GM19468 (cell line): ENCODE data around the gene HYAL4.
A peak's percentile ranks its signal among the peaks of the same experiment; 100 is the strongest.
"Not testable (repeated sequence)": the region's sequence is repeated elsewhere in the genome, so short reads cannot be mapped to it uniquely, and the experiment has no call there.

Source experiments
- ATAC-seq: cut with Tn5 transposase; IDR thresholded peaks from one replicate; pipeline ENCODE4 v1.9.1; 2021; ENCODE audit warnings: mild to moderate bottlenecking, moderate library complexity, moderate number of reproducible peaks; ENCODE audit not compliant: unreplicated experiment; ENCODE audit errors: extremely low read depth

Gene HYAL4, protein sequence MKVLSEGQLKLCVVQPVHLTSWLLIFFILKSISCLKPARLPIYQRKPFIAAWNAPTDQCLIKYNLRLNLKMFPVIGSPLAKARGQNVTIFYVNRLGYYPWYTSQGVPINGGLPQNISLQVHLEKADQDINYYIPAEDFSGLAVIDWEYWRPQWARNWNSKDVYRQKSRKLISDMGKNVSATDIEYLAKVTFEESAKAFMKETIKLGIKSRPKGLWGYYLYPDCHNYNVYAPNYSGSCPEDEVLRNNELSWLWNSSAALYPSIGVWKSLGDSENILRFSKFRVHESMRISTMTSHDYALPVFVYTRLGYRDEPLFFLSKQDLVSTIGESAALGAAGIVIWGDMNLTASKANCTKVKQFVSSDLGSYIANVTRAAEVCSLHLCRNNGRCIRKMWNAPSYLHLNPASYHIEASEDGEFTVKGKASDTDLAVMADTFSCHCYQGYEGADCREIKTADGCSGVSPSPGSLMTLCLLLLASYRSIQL

DNA sequence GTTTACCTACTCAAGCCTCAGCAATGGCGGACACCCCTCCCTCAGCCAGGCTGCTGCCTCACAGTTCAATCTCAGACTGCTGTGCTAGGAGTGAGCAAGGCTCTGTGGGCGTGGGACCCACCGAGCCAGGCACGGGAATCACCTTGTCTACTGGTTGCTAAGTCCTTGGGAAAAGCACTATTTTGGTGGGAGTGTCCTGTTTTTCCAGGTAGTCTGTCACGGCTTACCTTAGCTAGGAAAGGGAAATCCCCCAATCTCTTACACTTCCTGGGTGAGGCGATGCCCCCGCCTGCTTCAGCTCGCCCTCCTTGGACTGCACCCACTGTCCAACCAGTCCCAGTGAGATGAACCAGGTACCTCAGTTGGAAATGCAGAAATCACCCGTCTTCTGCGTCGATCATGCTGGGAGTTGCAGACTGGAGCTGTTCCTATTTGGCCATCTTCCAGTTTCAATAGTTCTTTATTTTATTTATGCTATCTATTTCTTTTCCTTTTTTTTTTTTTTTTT lies at the start of gene HYAL4:
Gene HYAL4 (plus strand): TSS at position 458 of the 508 bp plus-strand sequence. CDS start 23,105 bp downstream, outside the sequence.
- ATAC-seq, result no peak

DNA sequence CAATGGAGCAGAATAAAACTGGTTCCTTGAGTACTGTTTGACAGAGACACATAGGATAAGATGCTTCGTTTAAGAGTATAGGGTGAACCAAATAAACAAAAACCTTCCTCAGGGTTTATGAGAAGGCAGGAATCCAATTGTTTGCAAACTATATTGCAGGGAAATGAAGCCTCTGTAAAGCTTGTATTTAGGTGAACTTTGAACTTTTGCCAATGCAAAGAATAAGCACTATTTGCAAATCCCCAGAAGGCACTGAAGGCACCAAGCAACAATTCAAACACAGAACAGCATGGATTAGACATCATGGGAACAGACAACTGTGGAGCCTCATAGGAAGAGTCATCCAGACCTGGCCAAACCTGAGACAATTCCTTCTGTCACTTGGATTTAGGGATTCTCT lies 49.1 kb upstream of the HYAL4 start:
- no peak for ATAC-seq

DNA sequence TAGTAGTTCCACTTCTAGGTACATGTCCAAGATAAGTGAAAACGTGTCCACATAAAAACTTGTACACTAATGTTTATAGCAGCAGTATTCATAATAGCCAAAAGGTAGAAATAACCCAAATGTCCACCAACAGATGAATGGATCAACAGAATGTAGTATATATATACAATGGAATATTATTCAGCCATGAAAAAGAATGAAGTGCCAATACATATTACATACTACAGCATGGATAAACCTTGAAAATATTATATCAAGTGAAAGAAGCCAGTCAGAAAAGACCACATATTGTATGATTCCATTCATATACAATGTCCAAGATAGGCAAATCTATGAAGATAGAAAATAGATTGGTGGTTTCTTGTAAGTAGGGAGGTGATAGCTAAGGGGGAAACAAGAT lies 48.4 kb upstream of the HYAL4 start:
- no peak for ATAC-seq

DNA sequence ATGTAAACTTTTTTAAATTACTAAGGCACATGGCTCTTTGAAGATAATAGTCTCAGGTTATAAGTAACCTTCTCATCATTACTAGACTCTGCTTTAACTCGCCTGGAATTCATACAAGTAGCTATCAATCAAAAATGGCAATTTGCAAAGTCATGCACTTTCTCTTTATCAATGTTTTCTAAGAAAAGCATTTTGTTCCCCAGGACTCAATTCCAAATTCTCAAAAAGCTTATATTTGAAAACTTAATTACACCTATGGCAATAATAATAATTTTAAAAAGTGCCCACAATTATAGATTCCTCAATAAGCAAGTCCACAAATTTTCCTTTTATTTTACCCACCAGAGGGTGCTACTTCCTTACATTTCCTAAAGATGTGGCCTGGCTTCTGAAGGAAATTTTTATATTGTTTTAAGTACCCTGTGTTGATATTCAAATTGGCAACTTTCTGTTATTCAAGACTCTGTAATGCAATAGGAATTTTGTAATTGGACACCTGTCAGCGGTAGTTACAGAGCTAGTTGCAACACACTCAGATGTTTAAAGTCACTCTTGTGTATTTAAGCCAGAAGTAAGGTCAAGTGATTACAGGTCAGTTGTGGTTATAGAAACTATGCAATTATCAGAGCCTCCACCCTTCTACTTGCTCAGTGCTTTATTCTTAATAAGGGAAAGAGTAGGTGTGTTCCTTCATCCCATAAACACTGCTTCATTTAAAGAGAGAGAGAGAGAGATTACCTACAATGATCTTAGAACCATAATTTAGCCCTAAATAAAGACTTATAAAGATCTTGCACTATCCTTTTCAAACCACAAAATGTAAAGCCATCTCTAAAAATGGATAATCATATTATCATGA lies 47.1 kb upstream of the HYAL4 start:
- ATAC-seq, result no peak

DNA sequence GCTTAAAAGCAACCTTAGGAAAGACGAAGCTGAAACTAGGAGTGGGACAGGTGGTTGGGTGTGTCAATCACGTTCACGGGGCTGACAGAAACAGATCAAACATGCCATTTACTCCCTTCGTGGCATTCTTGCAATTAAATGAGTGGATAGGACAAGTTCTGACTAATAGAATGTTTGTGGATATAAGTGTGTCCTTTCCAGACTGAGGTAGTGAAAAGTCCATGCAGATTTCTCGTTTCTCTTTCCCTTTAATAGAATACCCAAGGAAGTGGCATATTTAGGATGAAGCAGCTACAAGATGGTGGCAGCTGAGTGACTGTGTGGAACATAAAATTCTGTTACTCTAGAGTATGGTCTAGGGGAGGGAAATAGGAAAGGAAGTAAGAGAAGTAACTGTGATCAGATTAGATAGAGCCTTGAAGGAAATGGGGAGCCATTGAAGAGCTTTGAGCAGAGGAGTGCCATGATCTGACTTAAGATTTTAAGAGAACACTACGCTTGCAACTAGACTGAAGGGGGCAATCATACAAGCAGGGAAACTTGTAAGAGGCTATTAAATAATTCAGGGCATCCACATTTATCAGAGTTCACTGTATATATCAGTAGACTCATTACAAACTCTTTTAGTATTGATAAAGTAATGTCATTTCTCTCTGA lies 46.3 kb upstream of the HYAL4 start:
- ATAC-seq, result no peak

DNA sequence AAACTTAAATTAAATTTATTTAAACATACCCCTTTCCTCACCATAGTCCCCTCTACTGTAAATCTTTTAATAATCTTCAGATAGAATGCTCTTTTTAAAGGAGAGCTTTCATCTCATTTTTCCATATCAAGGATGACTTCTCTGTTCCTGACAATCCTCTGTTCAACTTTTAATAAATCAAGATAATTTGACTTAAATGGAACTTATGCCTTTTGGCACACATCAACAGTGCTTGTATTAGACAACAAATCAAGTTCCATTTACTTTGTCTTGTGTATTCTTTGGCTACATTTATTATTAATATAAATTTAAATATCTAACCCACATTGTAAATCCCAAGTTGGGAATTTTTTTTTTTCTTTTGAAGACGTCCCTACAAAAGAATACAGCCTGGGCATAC lies 42.7 kb upstream of the HYAL4 start:
- no peak for ATAC-seq

DNA sequence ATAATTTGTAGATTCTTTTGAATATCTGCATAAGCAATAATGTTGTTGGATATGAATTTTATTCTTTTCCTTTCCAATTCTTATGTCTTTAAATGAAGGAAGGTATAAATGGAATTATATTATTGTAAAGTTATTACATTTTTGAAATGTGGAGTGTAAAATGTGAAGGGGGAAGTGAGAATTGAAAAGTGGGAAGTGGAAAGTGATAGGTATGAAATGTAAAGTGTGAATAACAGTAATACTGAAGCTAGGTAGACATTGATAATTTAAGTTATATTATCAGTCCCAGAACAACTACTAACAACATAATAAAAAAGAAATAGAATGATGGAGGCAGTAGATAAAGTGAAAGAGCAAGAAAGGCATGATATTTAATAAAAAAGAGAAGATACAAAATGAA lies 39.7 kb upstream of the HYAL4 start:
- no peak for ATAC-seq

DNA sequence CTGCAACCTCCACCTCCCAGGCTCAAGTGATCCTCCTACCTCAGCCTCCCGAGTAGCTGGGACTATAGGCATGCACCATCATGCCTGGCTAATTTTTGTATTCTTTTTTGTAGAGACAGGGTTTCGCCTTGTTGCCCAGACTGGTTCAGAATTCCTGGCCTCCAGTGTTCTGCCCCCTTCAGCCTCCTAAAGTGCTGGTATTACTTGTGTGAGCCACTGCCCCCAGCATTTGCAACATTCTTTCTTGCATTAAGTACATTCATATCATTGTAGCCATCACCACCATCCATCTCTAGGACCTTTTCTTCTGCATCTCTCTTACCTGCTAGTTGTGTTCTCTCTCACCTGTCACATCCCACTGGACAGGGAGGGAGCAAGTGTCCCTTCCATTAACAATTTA lies 35.5 kb upstream of the HYAL4 start:
- no peak for ATAC-seq

DNA sequence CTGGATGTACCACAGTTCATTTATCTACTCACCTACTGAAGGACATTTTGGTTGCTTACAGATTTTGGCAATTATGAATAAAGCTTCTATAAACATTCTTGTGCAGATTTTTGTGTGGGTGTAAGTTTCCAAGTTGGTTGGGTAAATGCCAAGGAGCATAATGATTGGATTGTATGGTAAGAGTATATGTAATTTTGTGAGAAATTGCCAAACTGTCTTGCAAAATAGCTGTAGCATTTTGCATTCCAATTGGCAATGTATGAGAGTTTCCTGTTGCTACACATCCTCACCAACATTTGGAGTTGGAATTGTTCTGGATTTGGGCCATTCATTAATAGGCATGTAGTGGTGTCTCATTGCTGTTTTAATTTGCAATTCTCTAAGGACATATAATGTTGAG lies 33.9 kb upstream of the HYAL4 start:
- ATAC-seq, result no peak

DNA sequence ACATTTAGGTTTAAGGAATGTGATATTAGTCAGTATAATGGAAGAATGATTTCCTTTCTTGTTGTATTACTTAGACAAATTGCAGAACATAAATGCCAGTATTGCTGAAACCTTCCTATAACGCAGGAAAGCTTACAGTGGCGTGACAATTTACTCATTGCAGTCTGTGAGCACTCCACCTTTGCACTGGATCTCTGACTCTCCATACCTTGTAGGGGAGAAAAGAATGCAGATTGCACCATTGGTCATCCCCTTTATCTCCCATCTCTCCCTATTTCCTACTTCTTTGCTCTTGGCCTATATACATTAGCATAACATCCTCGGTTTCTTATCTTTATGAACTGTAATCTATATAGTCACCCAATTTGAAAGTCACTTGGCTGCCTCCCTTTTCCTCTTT lies 28.1 kb upstream of the HYAL4 start:
- no peak for ATAC-seq

DNA sequence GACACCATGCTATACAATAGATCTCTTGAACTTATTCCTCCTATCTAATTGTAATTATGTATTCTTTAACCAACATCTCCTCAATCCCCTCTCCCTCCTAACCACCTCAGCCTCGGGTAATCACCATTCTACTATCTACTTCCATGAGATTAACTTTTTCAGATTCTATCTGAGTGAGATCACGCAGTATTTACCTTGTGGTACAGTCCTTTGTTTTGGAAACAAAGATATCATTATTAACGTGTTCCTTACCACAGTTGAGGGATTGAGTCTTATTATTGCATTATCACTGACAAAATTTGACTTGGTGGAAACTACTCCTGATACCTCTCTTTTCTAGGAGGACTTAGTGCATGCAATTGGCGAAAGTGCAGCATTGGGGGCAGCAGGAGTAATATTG lies 26.0 kb upstream of the HYAL4 start:
- no peak for ATAC-seq

DNA sequence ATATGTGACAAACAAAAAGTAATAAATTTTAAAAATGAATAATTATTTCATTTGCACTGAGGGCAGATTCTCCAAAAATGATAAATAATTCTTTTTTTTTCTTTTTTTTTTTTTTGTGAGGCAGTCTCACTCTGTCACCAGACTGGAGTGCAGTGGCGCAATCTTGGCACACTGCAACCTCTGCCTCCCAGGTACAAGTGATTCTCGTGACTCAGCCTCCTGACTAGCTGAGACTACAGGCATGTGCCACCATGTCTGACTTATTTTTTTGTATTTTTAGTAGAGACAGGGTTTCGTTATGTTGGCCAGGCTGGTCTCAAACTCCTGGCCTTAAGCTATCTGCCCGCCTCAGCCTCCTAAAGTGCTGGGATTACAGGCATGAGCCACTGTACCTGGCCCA lies 25.2 kb upstream of the HYAL4 start:
- ATAC-seq, result not testable (repeated sequence)

DNA sequence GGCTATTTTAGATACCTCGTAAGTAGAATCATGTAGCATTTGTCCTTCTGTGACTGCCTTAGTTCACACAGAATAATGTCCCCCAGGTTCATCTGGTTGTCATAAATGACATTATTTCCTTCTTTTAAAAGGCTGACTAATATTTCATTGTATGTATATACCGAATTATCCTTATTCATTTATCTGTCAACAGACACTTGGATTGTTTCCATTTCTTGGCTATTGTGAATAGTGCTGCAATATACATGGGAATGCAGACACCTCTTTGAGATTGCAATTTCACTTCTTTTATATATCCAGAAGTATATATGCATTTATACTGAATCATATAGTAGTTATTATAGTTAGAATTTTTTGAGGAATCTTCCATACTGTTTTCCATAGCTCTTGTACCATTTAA lies 24.1 kb upstream of the HYAL4 start:
- ATAC-seq, result no peak

DNA sequence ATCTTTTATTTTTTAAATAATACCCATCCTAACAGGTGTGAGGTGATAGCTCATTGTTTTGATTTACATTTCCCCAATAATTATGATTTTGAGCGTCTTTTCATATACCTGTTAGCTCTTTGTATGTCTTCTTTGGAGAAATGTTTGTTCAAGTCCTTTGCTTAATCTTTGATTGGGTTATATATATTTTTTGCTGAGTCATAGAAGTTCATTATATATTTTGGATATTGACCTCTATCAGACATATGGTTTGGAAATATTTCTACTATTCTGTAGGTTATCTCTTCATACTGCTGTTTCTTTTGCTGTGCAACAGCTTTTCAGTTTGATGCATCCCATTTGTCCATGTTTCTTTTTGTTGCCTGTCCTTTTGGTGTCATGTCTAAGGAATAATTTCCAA lies 23.6 kb upstream of the HYAL4 start:
- ATAC-seq, result no peak

DNA sequence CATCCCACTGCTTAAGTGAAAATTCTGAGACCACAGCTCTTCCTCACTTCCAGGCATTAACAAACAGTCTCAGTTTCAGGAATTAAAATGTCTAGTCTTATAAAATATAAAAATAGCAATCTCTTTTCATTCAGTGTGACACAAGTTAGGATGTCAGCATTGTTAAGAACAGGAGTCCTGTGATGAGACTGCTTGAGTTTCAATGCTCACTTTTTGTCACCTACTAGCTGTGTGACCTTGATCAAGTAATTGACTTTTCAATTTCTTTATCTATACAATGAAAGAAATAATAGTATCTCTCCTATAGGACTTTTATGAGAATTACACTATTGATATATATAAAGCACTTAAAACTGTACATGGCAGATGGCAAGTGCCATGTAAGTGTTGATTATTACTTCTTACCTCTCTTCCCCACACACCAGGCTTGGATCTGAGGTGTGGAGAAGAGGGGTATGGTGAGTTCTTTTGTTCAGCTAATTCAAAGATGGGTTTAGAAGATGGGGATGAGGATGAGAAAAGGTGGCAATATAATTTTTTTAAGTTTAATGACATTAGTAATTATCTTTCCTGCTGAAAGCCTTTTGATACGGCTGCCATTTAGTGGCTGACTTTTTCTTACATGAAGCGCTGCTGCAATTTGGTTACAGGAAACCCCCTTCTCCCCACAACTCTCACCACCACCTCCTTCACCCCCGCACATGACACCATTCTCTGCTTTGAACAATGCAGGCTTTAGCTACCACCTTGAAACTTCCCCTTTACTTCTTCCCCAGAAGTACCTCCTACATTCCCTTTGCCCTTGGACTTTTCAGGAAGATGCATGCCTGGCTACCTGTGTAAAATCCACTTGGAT lies 20.8 kb upstream of the HYAL4 start:
- ATAC-seq, result peak; percentile 76

DNA sequence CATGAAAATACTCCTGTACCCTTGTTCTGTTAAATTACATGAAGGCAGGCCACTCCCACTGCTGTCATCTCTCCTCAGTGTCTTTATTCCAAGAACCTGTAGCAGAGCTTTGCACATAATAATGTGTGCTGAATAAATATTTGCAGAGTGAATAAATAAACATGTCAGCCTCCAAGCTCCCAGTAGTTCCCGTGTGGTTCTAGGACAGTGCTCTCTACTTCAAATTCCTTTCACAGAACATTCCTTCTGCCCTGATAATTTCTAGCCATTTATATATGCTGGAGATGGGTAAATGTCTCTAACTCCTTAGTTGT lies 20.3 kb upstream of the HYAL4 start:
- no peak for ATAC-seq

DNA sequence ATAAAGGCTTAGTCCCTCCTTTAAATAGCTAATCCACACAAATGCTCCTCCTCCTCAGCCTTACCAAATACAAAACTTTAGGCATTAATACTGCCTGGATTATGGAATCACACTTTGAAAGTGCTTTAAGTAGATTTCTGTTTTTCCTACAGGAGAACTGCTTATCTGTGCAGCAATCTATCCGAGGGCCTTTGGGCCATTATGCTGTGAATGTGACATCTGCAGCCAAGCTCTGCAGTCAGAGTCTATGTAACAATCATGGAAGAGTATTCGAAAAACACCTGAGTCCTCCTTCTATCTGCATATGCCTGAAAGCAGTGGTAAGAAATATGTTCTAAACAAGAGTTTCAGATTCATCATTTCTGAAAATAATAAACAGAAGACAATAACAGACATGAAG lies 16.2 kb upstream of the HYAL4 start:
- ATAC-seq, result no peak

DNA sequence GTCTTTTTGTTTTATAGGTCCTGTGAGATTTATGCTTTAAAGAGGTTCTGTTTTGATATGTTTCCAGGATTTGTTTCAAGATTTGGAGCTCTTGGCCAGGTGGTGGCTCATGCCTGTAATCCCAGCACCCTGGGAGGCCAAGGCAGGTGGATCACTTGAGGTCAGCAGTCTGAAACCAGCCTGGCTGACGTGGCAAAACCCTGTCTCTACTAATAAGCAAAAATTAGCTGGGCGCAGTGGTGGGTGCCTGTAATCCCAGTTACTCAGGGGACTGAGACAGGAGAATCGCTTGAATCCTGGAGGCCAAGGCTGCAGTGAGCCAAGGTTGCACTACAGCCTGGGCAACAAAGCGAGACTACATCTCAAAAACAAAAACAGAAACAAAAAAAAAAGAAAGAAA lies 8.3 kb upstream of the HYAL4 start:
- no peak for ATAC-seq

DNA sequence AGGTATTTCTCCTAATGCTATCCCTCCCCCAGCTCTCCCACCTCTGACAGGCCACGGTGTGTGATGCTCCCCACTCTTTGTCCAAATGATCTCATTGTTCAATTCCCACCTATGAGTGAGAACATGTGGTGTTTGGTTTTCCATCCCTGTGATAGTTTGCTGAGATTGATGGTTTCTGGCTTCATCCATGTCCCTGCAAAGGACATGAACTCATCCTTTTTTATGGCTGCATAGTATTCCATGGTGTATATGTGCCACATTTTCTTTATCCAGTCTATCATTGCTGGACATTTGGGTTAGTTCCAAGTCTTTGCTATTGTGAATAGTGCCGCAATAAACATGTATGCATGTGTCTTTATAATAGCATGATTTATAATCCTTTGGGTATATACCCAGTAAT lies 5.9 kb upstream of the HYAL4 start:
- not testable (repeated sequence) for ATAC-seq

DNA sequence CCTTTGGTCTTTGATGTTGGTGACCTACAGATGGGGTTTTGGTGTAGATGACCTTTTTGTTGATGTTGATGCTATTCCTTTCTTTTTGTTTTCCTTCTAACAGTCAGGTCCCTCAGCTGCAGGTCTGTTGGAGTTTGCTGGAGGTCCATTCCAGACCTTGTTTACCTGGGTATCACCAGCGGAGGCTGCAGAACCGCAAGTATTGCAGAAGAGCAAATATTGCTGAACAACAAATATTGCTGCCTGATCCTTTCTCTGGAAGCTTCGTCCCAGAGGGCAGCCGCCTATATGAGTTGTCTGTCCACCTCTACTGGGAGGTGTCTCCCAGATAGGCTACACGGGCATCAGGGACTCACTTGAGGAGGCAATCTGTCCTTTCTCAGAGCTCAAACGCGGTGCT lies 827 bp upstream of the HYAL4 start:
- ATAC-seq, result not testable (repeated sequence)
